DMS79 treated with DMSO at 0.1 percent for 48 hours (cell line): ENCODE measurements around the gene SLC17A9.
A peak's percentile ranks its signal among the peaks of the same experiment; 100 is the strongest.

Source experiments
- DNase-seq: peaks from one replicate; lab custom pipeline; 2025; lab: John Stamatoyannopoulos, UW

SLC17A9 gene

GRCh38 chr20:62940875-62941274 lies 11.6 kb upstream of the SLC17A9 start:
- no peak for DNase-seq

DNA sequence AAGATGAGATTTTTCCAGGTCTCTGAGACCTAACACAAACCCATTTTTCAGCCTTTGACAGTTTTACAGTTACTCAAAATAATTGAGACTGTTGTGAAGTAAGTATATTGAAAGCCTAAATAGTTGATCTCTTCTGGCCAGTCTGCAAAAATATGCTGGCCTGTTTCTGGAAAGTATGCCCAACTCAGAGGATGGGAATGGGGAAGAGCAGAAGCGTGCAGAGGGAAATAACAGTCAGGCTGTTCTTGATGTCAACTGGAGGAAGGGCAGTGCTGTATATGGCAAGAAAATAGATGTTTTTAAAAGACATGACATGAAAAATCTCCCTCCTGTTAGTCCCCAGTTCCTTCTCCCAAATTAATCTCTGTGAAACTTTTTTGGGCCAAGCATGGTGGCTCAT lies 10.7 kb upstream of the SLC17A9 start:
- DNase-seq, result no peak

DNA sequence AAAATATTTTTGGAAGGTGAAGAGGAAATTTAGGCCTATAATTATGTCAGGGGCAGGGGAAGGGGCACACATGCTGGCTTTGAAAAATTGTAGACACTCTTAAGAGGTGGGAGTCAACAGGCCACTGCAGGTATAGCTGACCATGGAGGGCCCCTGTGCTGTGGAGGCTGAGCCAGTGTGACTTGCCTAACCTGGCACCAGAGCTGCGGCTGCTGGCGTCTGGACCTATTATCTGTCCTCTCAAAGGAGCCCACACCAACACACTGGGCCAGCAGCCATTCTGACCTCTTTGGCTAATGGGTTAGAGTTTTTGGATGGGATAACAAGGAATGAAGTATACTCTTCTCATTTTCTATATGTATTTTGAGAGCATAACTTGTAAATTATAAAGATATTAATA lies 10.1 kb upstream of the SLC17A9 start:
- DNase-seq, result no peak

- DNase-seq, result no peak
Observed at GRCh38 chr20:62943396-62943795, 9.1 kb upstream of the SLC17A9 start.

- DNase-seq, result no peak
Observed at GRCh38 chr20:62944184-62944583, 8.3 kb upstream of the SLC17A9 start.

GRCh38 chr20:62944746-62945145 lies 7.8 kb upstream of the SLC17A9 start:
- no peak for DNase-seq

DNA sequence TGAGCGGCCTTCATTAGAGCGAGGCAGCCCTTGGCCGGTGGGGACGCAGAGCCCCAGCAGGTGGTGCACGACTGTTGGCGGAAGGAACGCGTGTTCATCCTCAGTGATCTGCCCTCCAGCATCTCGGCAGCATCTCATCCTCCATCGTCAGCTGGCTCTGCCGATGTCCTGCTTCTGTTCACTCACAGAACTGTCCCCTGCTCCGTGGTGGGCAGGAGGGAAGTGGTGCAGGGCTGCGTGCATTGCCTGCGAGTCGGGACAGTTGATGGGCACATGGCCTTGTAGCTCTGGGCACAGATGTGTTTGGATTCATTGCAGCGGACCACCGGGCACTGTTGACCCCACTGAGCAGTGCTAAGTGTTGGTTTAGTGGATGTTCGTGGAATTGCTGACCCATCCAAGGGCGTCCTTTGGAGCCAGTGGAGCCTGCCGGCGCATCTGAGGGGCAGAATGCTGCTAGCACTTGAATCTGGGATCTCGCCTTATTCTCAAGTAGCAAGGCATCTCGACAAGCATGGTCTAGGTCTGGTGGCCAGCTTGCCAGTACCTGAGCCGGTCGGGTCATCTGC lies 6.7 kb upstream of the SLC17A9 start:
- no peak for DNase-seq

DNA sequence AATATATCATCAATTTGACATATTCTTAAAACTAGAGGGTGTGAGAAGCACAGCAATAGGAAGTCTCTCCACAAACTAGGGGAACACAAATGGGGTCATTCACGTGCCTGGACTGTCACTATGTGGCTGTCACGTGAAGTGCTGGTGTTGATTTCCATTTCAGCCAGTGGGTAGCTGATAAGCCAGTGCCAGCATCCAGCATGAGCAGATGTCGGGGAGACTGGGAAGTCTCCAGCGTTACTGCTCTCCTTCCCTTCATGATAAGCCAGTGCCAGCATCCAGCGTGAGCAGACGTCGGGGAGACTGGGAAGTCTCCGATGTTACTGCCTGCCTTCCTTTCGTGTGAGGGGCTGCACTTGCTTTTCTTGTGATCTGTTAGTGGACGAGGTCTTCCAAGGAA lies 5.6 kb upstream of the SLC17A9 start:
- DNase-seq, result no peak

DNA sequence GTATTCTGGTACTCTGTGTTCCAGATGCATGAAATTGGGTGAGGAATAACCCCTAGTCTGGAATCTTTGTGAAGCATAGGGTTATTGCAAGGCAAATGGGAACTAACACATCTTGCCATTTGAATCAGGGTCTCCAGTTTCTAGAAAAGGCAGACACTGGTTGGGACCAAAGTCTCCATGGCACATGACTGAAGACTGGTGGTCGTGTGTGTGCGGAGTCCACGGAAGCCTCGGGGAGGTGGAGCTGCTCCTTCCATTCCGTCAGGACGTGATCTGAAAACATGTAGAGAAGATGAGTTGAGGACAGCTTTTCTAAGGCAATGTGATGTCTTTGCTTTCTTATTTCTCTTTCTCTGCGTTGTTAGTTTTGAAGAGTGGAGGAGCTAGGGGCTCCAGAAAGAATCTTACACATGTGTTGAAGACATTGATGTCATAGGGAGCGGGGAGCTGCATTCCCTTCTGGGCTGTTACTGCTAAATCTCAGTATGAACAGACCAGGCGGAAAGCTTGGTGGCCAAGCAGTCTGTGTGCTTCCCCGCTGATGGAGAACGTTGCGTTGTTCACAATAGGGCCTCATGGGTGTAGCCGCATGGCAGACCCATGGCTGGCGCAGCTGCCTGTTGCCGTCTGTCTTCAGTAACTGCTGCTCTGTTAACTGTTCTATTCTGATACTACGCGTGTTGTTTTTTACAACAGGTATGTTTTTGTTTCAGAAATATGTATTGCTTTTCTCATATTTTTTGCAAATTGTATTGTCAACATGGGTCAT lies 4.8 kb upstream of the SLC17A9 start:
- no peak for DNase-seq

GRCh38 chr20:62949153-62949821 lies 3.2 kb upstream of the SLC17A9 start:
- no peak for DNase-seq

DNA sequence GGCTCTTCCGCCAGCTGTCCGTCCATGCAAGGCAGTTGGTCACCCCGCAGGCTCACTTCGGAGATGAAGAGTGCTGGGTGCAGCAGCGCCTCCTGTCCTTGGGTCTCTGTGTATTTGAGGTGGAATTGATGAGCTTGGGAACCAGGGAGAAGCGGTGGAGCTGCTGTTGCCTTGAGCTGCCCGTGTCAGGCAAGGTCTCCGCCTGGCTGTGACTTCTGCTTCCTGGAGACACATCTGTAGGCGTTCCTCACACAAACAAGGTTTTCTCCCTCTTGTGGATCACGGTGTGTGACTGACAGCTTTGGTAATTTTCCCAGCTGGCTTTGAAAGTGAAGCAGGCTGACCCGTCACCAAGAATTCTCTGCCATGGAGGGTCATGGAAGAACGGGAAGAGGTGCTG lies 2.5 kb upstream of the SLC17A9 start:
- DNase-seq, result no peak

GRCh38 chr20:62950741-62951140 lies 1.8 kb upstream of the SLC17A9 start:
- no peak for DNase-seq

DNA sequence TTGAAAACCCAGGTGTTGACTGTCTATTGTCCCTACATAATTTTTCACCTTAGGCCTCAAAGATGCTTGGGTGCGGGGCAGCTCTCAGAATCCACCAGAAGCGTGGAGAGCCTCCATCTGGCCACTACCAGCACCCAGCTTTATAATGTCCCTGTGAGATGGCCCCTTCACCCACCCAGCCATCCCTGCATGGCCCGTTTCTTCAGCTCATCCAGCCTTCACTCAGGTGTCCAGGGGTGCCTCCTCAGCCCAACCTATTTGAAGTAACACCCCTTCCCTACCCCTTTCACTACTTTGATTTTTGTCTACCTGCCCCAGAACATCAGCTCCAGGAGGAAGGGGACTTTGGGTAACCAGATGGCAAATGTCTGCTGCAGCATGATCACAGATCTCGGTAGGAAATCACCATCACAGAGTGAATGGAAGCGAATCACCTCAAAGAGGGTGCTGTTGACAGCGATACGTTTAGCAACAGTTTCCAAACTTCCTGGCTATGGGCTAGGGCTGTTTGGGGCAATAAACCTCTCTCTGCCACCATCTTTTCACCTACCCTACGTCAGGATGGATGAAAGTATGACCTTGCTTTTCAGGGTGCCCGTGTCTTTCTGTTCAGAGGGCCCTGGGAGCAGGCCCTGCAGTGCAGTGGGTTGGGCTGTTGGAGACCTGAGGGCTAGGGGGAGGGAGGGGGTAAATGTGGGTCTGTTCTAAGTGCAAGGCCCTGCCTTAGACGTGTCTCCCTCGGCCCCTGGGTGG lies 1.2 kb upstream of the SLC17A9 start:
- no peak for DNase-seq

- no peak for DNase-seq
Observed at GRCh38 chr20:62951896-62952372, 575 bp upstream of the SLC17A9 start.

GRCh38 chr20:62952968-62953838 lies 694 bp downstream of the SLC17A9 start:
- DNase-seq, result no peak

- peak; percentile 92 for DNase-seq
Observed at GRCh38 chr20:62953839-62954703, 1.6 kb downstream of the SLC17A9 start.

- no peak for DNase-seq
Observed at GRCh38 chr20:62955519-62956386, 3.2 kb downstream of the SLC17A9 start.

DNA sequence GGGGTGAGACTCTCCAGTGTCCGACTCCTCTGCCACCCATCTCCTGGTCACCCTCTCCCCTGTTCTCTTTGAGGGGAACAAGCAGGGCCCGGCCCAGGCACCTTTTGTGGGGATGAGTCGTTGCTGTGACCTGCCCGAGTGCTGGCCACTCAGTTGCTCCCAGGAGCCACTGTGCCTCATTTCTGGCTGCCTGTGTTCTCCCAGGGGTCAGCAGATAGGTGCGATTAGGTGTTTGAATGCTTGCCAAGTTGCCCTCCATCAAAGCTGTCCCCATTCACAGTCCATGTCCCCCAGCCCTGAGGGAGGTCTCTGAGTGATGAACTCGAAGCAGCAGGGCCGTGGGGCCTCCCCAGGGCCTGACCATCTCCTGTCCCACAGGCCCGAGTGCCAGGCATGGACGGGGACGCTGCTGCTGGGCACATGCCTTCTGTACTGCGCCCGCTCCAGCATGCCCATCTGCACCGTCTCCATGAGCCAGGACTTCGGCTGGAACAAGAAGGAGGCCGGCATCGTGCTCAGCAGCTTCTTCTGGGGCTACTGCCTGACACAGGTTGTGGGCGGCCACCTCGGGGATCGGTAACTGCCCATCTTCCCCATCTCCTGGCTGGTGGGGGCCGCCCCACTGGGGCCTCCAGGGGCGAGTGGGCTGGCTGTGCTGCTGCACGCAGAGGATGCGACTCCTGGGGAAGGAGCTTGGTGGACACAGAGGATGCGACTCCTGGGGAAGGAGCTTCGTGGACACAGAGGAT lies 4.1 kb downstream of the SLC17A9 start:
- no peak for DNase-seq
